Esophagus muscularis mucosa (tissue), 4 donors: ENCODE data around the gene GALNT14. TPM values are rescaled to one million over a fixed set of nuclear protein-coding genes. Genes with fewer than 3 reads are reported as not detected.

Source experiments
- DNase-seq: peaks from one replicate; pipeline ENCODE4 v3.0.0-alpha.2; 2017; ENCODE audit errors: extremely low spot score
- H3K27ac ChIP-seq, 4 donors: fragments of 200-600 bp; sonication (generic); replicated peaks in 1 of 4; 1 replicate in 3 of 4; 2 replicates in 1 of 4; pipeline ENCODE4 v1.5.1; 2016 to 2019; ENCODE audit warnings: mild to moderate bottlenecking in 1 of 4
- H3K27me3 ChIP-seq, 4 donors: fragments of 200-600 bp; sonication (generic); one replicate each; pipeline versions ENCODE4 v1.5.1 to v1.6.0; 2016 to 2019
- H3K36me3 ChIP-seq, 4 donors: fragments of 200-600 bp; sonication (generic); one replicate each; pipeline ENCODE4 v1.5.1; 2016 to 2019
- H3K4me1 ChIP-seq, 4 donors: fragments of 200-600 bp; sonication (generic); one replicate each; pipeline ENCODE4 v1.5.1; 2016 to 2019
- H3K4me3 ChIP-seq, 4 donors: fragments of 200-600 bp; sonication (generic); 1 replicate in 2 of 4; 2 replicates in 2 of 4; pipeline ENCODE4 v1.5.1; 2016 to 2019; ENCODE audit warnings: mild to moderate bottlenecking in 4 of 4, moderate library complexity in 1 of 4
- H3K9me3 ChIP-seq, 4 donors: fragments of 200-600 bp; sonication (generic); 1 replicate in 3 of 4; 2 replicates in 1 of 4; pipeline ENCODE4 v1.5.1; 2016 to 2019
- CTCF ChIP-seq, 3 experiments: fragments of 200-600 bp in 2 of 3; fragments of 450-650 bp in 1 of 3; sonication (generic) in 2 of 3; IDR thresholded peaks; one replicate each; pipeline ENCODE4 v1.5.1; 2017 to 2019; ENCODE audit warnings: antibody characterized with exemption in 3 of 3, mild to moderate bottlenecking in 2 of 3, moderate library complexity in 1 of 3
- EP300 ChIP-seq: sonication (generic); formaldehyde crosslinking; IDR thresholded peaks from one replicate; pipeline ENCODE4 v1.6.1; 2017; ENCODE audit warnings: antibody characterized with exemption
- POLR2A ChIP-seq: fragments of 450-650 bp; IDR thresholded peaks from one replicate; pipeline ENCODE4 v1.6.1; 2017; ENCODE audit warnings: antibody characterized with exemption, moderate library complexity, mild to moderate bottlenecking, low read depth
- POLR2AphosphoS5 ChIP-seq, 2 donors: sonication (generic); formaldehyde crosslinking; IDR thresholded peaks; one replicate each; pipeline ENCODE4 v1.6.1; 2017; ENCODE audit warnings: antibody characterized with exemption in 2 of 2
- WGBS: methylation state at CpG from one replicate; pipeline ENCODE4 v1.1.5; 2018; 5-methylcytosine and 5-hydroxymethylcytosine counted together
- intact Hi-C: fragments of 100-400 bp; cut with DNase I; formaldehyde crosslinking; loops from one replicate; pipeline ENCODE4 v1.15.1; 2023
- total RNA-seq, 4 donors: library from RNA; depleted of rRNA; stranded (reverse); fragments of >200 nt; gene quantifications; one replicate each; pipeline versions ENCODE4 v1.1.0 to v1.2.1, GENCODE V29; 2016

Gene GALNT14
- total RNA-seq, 4 donors from 2014 or later: 0.33 to 1.0 (median 0.80) TPM; not detected in 1

GRCh38 chr2:30965022-30965531 is 173.2 kb downstream of the GALNT14 start:
- peaks cover 0 to 45% (median 0%) of the 10 kb centered on the region in 4 donors for H3K27me3 ChIP-seq
- no peak for TF ChIP-seq POLR2A
- TF ChIP-seq POLR2AphosphoS5 (IDR thresholded peaks at IDR 0.05): no peak
- TF ChIP-seq CTCF (IDR thresholded peaks at IDR 0.05): no peak
- no peak for TF ChIP-seq EP300
- 80% methylated on average over 8 of the region's 10 CpGs for WGBS
- no peak overlapping the region for H3K27ac ChIP-seq
- intact Hi-C loops: no loop called here
- no peaks in the 10 kb centered on the region for H3K36me3 ChIP-seq
- no peak overlapping the region for H3K4me3 ChIP-seq
- no peak for DNase-seq
- no peaks in the 10 kb centered on the region for H3K9me3 ChIP-seq
- H3K4me1 ChIP-seq: no peaks in the 10 kb centered on the region

GRCh38 chr2:30964334-30965005 is 173.8 kb downstream of the GALNT14 start:
- Histone ChIP-seq H3K9me3 (no peaks in the 10 kb centered on the region), H3K27ac (no peak overlapping the region), H3K36me3 (no peaks in the 10 kb centered on the region), H3K27me3 (peaks cover 0 to 39% (median 0%) of the 10 kb centered on the region in 4 donors), H3K4me1 (no peaks in the 10 kb centered on the region), H3K4me3 (no peak overlapping the region)
- DNase-seq: no peak
- TF ChIP-seq CTCF (IDR thresholded peaks at IDR 0.05) (no peak), POLR2AphosphoS5 (IDR thresholded peaks at IDR 0.05) (no peak), POLR2A (no peak), EP300 (no peak)
- WGBS: 88% methylated on average over 11 of the region's 11 CpGs
- intact Hi-C loops: no loop called here

GRCh38 chr2:30963184-30963583 is 175.1 kb downstream of the GALNT14 start:
- no peaks in the 10 kb centered on the region for H3K4me1 ChIP-seq
- H3K4me3 ChIP-seq: no peak overlapping the region
- DNase-seq: no peak
- H3K9me3 ChIP-seq: no peaks in the 10 kb centered on the region
- H3K27me3 ChIP-seq: peaks cover 0 to 27% (median 0%) of the 10 kb centered on the region in 4 donors
- intact Hi-C loops: no loop called here
- TF ChIP-seq POLR2A (no peak), POLR2AphosphoS5 (IDR thresholded peaks at IDR 0.05) (no peak)
- H3K27ac ChIP-seq: no peak overlapping the region
- H3K36me3 ChIP-seq: no peaks in the 10 kb centered on the region
- WGBS: 75% methylated on average over 6 of the region's 7 CpGs

DNA sequence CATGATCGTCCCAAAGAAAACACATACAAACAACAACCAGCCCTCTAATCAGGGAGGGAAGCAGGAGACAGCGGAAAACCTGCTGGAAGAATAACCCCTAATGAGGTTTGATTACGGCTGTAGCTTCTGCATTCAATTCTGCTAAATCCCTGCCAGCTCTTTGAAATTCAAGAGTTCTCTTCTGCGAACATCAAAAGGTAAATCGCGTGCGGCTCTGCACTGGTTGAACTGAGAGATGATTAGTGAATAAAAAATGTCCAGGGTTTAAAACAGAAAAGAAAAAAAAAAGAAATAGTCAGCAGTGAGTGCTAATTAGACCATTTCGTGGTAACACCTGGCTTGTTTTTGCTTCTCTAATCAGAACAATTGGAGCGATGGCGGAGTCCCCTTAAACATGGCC is 178.0 kb downstream of the GALNT14 start:
- WGBS: 95% methylated on average over 10 of the region's 10 CpGs
- TF ChIP-seq POLR2A: no peak
- no peak for TF ChIP-seq CTCF (IDR thresholded peaks at IDR 0.05)
- TF ChIP-seq EP300: no peak
- TF ChIP-seq POLR2AphosphoS5 (IDR thresholded peaks at IDR 0.05): no peak
- intact Hi-C loops: no loop called here
- Histone ChIP-seq H3K36me3 (no peaks in the 10 kb centered on the region), H3K27ac (no peak overlapping the region), H3K27me3 (peaks cover 0 to 12% (median 0%) of the 10 kb centered on the region in 4 donors), H3K4me3 (no peak overlapping the region), H3K4me1 (peaks cover 0 to 13% (median 0%) of the 10 kb centered on the region in 4 donors), H3K9me3 (no peaks in the 10 kb centered on the region)
- DNase-seq: no peak

DNA sequence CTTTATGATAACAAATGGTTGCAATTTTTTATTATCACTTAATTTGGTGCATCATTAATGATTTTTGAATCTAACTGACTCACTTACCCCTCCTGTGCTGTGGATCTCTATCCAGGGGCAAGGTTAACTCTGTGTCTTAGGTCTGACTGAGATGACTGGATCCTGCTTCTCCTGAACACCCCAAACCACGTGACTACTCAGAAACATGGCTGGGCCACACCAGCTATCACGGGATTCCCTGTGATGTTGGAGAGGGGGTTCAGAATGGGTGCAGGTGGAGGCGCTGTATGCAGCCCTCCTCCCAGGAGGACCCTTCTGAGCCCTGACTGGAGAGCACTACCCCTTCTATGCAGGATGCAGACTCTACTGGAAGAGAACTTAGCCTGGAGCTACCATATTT is 178.6 kb downstream of the GALNT14 start:
- WGBS: 96% methylated on average over 3 of the region's 3 CpGs
- TF ChIP-seq CTCF (IDR thresholded peaks at IDR 0.05) (no peak), POLR2AphosphoS5 (IDR thresholded peaks at IDR 0.05) (no peak), EP300 (no peak), POLR2A (no peak)
- intact Hi-C loops: no loop called here
- Histone ChIP-seq H3K36me3 (no peaks in the 10 kb centered on the region), H3K9me3 (no peaks in the 10 kb centered on the region), H3K4me1 (peaks cover 0 to 13% (median 0%) of the 10 kb centered on the region in 4 donors), H3K4me3 (no peak overlapping the region), H3K27ac (no peak overlapping the region), H3K27me3 (peaks cover 0 to 7% (median 0%) of the 10 kb centered on the region in 4 donors)
- no peak for DNase-seq
